Osteoblast (primary cell): ENCODE results near the gene TET1. TPM values are rescaled to one million over a fixed set of nuclear protein-coding genes. Genes with fewer than 3 reads are reported as not detected.
A peak's percentile ranks its signal among the peaks of the same experiment; 100 is the strongest.

Experiments
- DNase-seq: peaks from one replicate; pipeline ENCODE4 v3.0.0; 2011; ENCODE audit warnings: low spot score, mixed read lengths; ENCODE audit not compliant: insufficient read length; ENCODE audit errors: missing footprints
- H2AFZ ChIP-seq: 2 replicates; pipeline ENCODE4 v1.6.0; 2011; ENCODE audit warnings: mild to moderate bottlenecking, low read length
- H3K27ac ChIP-seq: 2 replicates; pipeline ENCODE4 v1.5.1; 2011; ENCODE audit warnings: mild to moderate bottlenecking, low read depth, low read length, moderate library complexity
- H3K27me3 ChIP-seq: 2 replicates; pipeline ENCODE4 v1.6.0; 2012; ENCODE audit warnings: mild to moderate bottlenecking, control low read depth, inconsistent platforms, low read length, moderate library complexity; ENCODE audit not compliant: insufficient read depth
- H3K36me3 ChIP-seq: 2 replicates; pipeline ENCODE4 v1.5.1; 2011; ENCODE audit warnings: mild to moderate bottlenecking, low read length, control low read depth, moderate library complexity; ENCODE audit not compliant: insufficient read depth
- H3K4me1 ChIP-seq: 2 replicates; pipeline ENCODE4 v1.5.1; 2011; ENCODE audit warnings: mild to moderate bottlenecking, low read length, control low read depth, moderate library complexity; ENCODE audit not compliant: insufficient read depth
- H3K4me2 ChIP-seq: 2 replicates; pipeline ENCODE4 v1.6.0; 2011; ENCODE audit warnings: mild to moderate bottlenecking, low read length; ENCODE audit not compliant: insufficient read depth
- H3K4me3 ChIP-seq: fragments of 200-600 bp; sonication (generic); 3 replicates; pipeline ENCODE4 v1.5.1; 2012; ENCODE audit warnings: mild to moderate bottlenecking, low read length, inconsistent platforms; ENCODE audit not compliant: insufficient read depth
- H3K79me2 ChIP-seq: 2 replicates; pipeline ENCODE4 v1.6.0; 2012; ENCODE audit warnings: mild to moderate bottlenecking, low read length, control low read depth, inconsistent platforms; ENCODE audit not compliant: insufficient read depth
- H3K9me3 ChIP-seq: 2 replicates; pipeline ENCODE4 v1.5.1; 2011; ENCODE audit warnings: low read depth, low read length, control low read depth
- H4K20me1 ChIP-seq: 2 replicates; pipeline ENCODE4 v1.6.0; 2012; ENCODE audit warnings: mild to moderate bottlenecking, low read length, control low read depth; ENCODE audit not compliant: insufficient read depth
- total RNA-seq: library from RNA; depleted of rRNA; stranded (reverse); fragments of >200 nt; gene quantifications from 2 replicates; pipeline ENCODE4 v1.2.3, GENCODE V29; 2012
- TF ChIP-seq, protein P1 (sequence below): IDR thresholded peaks from 2 replicates; pipeline ENCODE4 v1.5.1; 2011; ENCODE audit warnings: mild to moderate bottlenecking, low read depth, low read length, moderate library complexity; ENCODE audit errors: extremely low read depth

Gene TET1
- total RNA-seq, 1 donor: 4.0 TPM

DNA sequence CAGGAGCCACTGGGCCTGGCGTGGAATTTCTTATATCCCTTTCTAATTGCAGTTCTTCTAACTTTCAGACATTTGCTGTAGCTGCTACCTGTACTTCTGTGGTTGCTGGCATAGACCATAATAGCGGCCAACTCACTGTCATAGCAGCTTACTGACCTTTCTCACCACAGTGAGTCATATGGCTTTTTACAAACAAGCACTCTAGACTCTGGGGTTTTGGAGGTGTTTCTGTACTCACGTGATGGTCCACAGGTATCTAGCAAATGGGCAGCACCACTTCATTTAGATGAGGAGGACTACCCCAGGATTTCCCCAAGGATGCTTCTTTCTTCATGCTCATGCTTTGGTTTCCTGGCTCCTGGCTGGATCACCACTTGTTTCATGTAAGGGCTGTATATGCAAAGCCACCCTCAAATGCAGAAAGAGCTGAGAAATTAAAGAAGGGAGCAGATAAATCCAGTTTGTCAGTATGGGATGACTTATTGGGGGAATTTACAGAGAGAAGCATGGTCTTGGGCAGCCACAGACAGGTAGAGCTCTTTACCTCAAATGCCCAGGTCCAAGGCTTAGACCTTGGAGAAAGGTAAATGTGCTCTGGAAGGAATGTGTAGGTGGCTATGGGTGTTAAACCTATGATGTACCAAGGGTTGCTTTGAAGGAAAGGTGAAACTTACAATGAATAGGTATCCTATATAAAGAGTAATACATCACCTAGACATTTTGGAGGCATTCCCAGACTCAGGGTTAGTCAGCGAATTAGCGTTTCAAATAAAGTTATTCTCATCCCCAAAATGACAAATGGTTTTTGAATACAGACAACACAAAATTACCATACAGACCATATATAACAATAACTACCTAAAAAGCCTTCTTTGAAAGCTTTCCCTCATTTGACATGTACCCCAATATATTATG is 16.9 kb upstream of the TET1 start:
- no peak for DNase-seq
- no peaks in the 10 kb centered on the region for H3K27me3 ChIP-seq
- no peaks in the 10 kb centered on the region for H3K9me3 ChIP-seq
- H2AFZ ChIP-seq: no peak overlapping the region
- no peaks in the 10 kb centered on the region for H3K79me2 ChIP-seq
- H3K4me1 ChIP-seq: peaks cover 12% of the 10 kb centered on the region
- H3K4me2 ChIP-seq: no peak overlapping the region
- TF ChIP-seq, protein P1, sequence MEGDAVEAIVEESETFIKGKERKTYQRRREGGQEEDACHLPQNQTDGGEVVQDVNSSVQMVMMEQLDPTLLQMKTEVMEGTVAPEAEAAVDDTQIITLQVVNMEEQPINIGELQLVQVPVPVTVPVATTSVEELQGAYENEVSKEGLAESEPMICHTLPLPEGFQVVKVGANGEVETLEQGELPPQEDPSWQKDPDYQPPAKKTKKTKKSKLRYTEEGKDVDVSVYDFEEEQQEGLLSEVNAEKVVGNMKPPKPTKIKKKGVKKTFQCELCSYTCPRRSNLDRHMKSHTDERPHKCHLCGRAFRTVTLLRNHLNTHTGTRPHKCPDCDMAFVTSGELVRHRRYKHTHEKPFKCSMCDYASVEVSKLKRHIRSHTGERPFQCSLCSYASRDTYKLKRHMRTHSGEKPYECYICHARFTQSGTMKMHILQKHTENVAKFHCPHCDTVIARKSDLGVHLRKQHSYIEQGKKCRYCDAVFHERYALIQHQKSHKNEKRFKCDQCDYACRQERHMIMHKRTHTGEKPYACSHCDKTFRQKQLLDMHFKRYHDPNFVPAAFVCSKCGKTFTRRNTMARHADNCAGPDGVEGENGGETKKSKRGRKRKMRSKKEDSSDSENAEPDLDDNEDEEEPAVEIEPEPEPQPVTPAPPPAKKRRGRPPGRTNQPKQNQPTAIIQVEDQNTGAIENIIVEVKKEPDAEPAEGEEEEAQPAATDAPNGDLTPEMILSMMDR: no peak
- H4K20me1 ChIP-seq: no peaks in the 10 kb centered on the region
- H3K4me3 ChIP-seq: no peak overlapping the region
- H3K36me3 ChIP-seq: no peaks in the 10 kb centered on the region
- H3K27ac ChIP-seq: no peak overlapping the region

DNA sequence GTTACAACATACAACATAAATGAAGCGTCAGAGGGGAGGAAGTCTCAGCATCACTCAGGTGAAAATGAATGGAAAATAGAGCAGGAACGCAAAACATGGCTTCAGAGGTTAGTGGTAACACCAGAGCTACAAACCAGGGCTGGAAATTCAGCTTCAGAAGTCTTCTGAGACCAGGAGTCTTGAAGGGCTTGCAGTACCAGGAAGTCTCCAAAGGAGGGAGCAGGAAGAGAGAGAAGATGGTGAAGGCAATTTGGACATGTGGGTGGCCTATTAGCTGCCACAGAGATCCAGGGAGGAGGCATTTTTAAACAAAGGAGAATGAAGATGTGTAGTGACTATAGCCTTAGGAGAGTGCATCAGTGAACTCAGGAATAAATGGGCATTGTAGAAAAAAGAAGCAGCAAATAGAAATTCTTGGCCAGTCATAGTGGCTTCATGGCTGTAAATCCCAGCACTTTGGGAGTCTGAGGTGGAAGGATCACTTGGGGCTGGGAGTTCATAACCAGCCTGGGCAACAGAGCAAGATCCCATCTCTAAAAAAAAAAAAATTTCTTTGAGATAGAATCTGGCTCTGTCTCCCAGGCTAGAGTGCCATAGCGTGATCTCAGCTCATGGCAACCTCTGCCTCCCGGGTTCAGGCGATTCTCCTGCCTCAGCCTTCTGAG is 9.3 kb upstream of the TET1 start:
- H3K79me2 ChIP-seq: no peaks in the 10 kb centered on the region
- no peaks in the 10 kb centered on the region for H3K27me3 ChIP-seq
- TF ChIP-seq, protein P1: peak; percentile 90
- H2AFZ ChIP-seq: peak overlapping the region; percentile 56
- H4K20me1 ChIP-seq: no peaks in the 10 kb centered on the region
- peak; percentile 94 for DNase-seq
- no peak overlapping the region for H3K4me3 ChIP-seq
- no peak overlapping the region for H3K27ac ChIP-seq
- H3K4me2 ChIP-seq: no peak overlapping the region
- no peaks in the 10 kb centered on the region for H3K36me3 ChIP-seq
- peaks cover 8% of the 10 kb centered on the region for H3K4me1 ChIP-seq
- H3K9me3 ChIP-seq: no peaks in the 10 kb centered on the region

DNA sequence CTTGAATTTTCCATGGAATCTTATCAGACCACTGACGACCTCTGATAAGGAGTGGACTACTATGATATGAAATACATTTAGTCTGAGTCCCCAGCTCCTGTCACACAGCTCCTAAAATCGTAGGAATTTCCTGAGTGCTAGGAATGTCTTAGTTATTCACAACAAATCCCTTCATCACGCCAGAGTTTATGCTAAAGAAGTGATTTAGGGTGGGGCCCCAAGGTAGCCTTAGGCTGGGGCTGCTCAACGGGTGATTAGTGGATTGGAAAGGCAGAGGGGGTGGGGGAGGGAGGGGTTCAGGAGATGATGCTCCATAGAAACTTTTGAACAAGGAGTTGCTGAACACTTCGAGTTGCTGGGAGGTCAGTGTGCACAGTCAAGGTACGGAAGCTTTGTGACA is 7.0 kb upstream of the TET1 start:
- DNase-seq: no peak
- H3K79me2 ChIP-seq: no peaks in the 10 kb centered on the region
- TF ChIP-seq, protein P1: no peak
- no peak overlapping the region for H3K4me2 ChIP-seq
- H3K27ac ChIP-seq: no peak overlapping the region
- H3K4me3 ChIP-seq: no peak overlapping the region
- no peak overlapping the region for H2AFZ ChIP-seq
- H4K20me1 ChIP-seq: no peaks in the 10 kb centered on the region
- peaks cover 8% of the 10 kb centered on the region for H3K4me1 ChIP-seq
- no peaks in the 10 kb centered on the region for H3K27me3 ChIP-seq
- H3K36me3 ChIP-seq: no peaks in the 10 kb centered on the region
- H3K9me3 ChIP-seq: no peaks in the 10 kb centered on the region

DNA sequence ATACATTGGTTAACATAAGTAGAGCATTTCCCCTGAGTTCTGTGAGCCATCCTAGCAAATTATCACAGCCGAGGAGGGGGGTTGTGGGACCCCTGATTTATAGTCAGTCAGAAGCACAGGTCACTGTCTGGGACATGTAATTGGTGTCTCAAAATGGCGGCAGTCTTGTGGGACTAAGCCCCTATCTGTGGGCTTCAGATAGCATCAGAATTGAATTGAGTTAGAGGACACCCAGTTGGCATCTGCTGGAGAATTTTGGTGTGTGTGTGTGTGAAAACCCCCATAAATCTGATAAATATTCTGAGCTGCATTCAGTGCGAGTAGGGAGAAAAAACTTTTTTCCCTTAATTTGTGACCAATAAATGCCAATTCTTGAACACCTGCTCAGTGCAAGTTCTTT is 6.5 kb upstream of the TET1 start:
- no peak overlapping the region for H2AFZ ChIP-seq
- no peaks in the 10 kb centered on the region for H3K27me3 ChIP-seq
- no peaks in the 10 kb centered on the region for H3K79me2 ChIP-seq
- TF ChIP-seq, protein P1: no peak
- H3K4me1 ChIP-seq: peaks cover 8% of the 10 kb centered on the region
- no peak overlapping the region for H3K27ac ChIP-seq
- no peak overlapping the region for H3K4me3 ChIP-seq
- no peak for DNase-seq
- no peaks in the 10 kb centered on the region for H3K36me3 ChIP-seq
- no peaks in the 10 kb centered on the region for H3K9me3 ChIP-seq
- H4K20me1 ChIP-seq: no peaks in the 10 kb centered on the region
- no peak overlapping the region for H3K4me2 ChIP-seq
